Astrocyte (in vitro differentiated cells and primary cell): ENCODE results near the gene TENT4A.

ENCODE experiments used
- CTCF ChIP-seq: IDR thresholded peaks from 2 replicates; pipeline ENCODE4 v1.5.1; 2011; ENCODE audit warnings: low read depth, mild to moderate bottlenecking, inconsistent platforms, low read length, moderate library complexity; ENCODE audit not compliant: insufficient read depth
- EZH2 ChIP-seq: IDR thresholded peaks from 2 replicates; pipeline ENCODE4 v1.6.1; 2012; ENCODE audit warnings: mild to moderate bottlenecking, low read length, inconsistent platforms; ENCODE audit not compliant: insufficient read depth

GRCh38 chr5:6719417-6719816 lies 6.2 kb downstream of the TENT4A start:
- TF ChIP-seq CTCF, result no peak
- no peak for TF ChIP-seq EZH2
